HG03432 (cell line): ENCODE results near the gene TOX2.

Experiments
- ATAC-seq: cut with Tn5 transposase; IDR thresholded peaks from one replicate; pipeline ENCODE4 v1.9.1; 2021; ENCODE audit warnings: mild to moderate bottlenecking, moderate library complexity; ENCODE audit not compliant: unreplicated experiment

TOX2 gene, protein sequence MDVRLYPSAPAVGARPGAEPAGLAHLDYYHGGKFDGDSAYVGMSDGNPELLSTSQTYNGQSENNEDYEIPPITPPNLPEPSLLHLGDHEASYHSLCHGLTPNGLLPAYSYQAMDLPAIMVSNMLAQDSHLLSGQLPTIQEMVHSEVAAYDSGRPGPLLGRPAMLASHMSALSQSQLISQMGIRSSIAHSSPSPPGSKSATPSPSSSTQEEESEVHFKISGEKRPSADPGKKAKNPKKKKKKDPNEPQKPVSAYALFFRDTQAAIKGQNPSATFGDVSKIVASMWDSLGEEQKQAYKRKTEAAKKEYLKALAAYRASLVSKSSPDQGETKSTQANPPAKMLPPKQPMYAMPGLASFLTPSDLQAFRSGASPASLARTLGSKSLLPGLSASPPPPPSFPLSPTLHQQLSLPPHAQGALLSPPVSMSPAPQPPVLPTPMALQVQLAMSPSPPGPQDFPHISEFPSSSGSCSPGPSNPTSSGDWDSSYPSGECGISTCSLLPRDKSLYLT

DNA sequence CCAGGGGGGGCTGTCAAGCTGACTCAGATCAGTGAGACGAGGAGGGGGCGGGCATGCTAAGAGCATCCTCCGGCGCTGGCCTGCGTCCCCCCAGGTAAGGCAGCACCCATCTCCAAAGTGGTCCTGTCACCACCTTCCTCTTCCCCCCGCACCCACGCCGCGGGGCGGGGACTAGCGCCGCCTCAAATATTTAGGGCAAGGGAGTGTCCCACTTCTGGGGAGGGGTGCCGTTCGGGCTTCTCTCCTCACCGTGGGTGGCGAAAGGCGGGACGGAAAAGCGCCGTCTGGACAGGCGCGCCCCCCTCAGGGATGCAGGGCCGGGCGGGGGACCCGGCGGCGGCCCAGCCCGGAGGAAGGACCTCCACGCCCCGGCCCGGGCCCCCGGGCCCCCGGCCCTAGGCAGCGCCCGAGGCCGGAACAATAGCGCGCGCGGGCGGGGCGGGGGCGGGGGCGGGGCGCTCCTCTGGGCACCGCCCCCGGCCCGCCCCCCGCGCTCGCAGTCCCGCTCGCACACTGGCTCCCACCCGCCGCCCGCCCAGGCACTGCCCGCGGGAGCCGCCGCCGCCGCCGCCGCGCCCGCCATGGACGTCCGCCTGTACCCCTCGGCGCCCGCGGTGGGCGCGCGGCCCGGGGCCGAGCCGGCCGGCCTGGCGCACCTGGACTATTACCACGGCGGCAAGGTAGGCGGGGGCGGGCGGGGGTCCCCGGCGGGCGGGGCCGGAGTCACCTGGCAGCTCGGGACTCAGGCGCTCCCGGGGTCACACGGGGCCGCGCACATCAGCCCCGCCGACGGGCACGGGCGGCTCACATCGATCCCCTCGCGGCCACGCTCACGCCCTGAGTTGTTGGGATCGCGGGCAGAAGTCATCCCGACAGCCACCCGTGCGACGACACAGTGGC is at the start of gene TOX2:
Gene TOX2, plus strand, starts transcription at position 542 of the 900 bp plus-strand sequence. Its CDS starts 40 bp downstream, at position 582.
- peak; percentile 53 for ATAC-seq

DNA sequence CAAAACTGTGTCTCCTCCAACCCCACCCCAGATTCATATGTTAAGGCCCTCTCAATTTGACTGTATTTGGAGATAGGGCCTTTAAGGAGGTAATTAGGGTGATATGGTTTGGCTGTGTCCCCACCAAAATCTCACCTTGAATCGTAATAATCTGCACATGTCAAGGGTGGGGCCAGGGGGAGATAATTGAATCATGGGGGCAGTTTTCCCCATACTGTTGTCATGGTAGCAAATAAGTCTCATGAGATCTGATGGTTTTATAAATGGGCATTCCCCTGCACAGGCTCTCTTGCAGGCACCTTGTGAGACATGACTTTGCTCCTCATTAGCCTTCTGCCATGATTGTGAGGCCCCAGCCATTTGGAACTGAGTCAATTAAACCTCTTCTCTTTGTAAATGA is 46.6 kb upstream of the TOX2 start:
- ATAC-seq = no peak

DNA sequence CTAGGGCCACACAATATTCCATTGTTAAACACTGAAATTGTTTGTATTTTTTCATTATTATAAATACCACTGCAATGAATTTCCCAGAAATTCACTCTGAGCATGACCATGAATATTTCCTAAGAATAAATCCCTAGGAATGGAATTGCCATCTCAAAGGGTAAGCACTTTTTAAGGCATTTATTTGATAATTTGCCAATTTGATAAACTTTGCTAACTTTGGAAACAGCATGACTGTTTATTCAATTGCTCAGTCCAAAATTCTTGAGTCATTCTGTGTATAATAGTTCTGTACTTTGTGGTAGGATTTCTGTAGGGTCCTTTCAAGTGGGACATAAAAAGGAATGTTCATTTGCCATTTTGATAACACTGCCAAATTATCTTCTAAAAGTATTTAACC is 44.2 kb upstream of the TOX2 start:
- ATAC-seq = no peak

DNA sequence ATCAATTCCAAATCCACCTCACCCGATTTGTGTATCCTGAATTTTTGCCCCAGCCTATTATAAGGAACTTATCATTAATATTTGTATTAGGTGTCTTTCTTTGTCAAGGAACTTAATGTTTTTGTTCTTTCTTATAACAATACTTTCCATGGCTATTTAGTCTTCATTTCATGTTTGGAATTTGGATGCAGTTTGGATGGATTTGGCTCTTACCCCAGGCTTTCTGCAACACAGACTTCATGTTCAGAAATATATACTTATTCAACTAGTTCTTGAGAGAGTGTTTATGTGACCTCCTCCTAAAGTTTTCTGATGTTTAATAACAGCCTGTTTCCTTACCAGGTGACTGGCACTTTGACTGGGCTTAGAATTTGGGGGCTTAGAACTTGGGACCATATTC is 35.9 kb upstream of the TOX2 start:
- ATAC-seq = no peak

DNA sequence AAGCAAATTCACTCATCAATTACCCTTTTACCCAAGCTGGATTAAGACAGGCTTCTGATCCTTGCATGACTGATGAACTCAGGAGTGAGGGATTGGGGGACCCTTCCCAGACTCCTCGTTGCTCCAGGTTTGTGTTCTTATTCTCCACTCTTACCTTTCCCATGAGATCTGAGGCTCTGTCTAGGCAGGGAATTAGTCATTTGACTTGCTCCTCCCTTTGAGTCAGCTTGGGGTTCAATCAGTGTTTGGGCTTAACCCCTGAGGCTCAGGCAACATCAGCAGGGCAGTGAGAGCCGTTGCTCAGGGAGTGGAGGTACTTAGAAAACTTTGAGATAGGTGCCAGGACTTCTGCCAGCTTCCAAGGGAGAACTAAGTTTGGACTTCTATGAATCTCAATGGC is 20.7 kb upstream of the TOX2 start:
- ATAC-seq = no peak

DNA sequence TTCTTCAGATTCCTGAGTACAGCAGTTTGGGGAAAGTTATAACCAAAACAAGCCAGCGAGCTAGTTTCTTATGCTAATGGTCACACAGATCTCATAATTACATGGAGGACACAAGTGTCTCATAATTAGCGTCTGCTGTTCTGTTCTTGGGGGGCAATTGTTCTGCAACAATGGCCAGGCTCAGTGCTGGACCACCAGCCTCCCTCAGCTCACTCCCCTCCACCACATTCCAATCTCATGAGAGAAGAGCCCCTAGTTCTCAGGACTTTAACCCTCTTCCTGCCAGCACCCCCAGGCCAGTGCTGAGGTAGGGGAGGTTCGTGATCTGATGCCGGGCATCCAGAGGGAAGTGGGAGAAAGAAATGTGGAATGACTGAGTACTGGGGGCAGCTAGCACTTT is 20.2 kb upstream of the TOX2 start:
- ATAC-seq = no peak

DNA sequence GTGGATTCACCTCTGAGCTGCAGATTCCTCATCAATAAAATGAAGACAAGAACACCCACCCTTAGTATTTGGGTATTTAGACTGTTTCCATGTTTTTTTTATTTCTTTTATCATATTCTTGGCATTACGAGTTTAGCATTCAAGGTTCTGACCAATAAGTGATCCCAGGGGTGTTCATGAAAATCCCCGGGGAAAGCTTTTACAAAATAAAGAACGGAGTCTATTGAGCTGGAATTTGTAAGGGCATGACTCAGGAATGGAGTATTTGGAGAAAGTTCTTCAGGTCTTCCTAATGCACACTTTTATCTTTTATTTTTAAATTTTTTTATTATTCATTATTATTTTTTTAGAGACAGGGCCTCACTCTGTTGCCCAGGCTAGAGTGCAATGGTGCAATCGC is 19.4 kb upstream of the TOX2 start:
- ATAC-seq = no peak

DNA sequence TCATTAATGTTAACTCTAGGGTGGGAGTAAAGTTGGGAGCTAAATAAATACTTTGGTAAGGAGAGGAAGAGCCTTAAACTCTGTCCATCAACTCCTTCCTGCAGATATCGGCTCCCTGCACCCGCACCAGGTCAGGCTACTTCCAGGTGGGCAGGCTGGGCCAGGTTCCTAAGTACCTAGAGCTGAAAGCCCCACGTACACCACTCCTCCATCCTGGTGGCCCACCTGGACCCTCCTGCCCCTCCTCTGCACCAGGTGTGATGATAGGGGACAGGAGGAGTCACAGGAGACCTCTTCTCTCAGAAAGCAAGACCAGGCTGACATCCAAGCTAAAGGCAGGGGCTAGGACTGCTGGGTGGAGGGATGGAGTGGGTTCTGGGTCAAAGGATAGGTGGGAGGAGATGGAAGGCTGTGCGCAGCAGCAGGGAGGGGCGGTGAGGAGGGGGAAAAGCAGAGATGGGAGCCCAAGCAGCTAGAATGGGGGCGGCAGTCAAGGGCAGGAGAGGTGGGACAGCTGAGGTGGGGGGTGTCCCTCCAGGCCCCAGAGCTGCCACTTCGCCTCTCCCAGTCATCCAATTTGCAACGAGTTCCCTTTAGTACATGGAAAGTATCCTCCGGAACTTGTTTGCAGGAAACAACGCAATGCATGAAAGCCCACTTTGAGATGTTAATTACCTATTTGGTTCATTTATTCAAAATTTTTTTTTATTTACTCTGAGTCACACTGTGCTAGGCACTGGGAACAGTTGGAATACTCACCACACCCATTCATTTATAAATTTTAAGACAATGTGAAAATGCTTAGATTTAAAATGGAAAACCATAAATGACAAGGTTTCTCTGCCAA is 15.2 kb upstream of the TOX2 start:
- ATAC-seq = no peak

DNA sequence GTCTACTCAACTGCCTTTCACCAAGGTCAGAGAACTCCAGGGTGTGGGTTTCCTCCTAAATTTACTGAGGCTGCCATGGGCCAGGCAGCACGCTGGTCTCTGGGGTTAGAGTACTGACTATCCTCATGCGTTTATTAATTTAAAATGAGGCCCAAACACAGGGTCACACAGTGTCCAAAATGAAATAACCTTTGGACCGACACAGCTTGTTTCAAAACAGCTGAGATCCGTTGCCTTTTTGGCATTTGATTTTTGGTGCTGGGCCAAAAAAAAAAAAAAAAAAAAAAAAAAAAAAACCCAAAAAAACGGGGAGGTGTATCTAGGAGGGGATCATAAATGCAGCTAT is 14.6 kb upstream of the TOX2 start:
- no peak for ATAC-seq

DNA sequence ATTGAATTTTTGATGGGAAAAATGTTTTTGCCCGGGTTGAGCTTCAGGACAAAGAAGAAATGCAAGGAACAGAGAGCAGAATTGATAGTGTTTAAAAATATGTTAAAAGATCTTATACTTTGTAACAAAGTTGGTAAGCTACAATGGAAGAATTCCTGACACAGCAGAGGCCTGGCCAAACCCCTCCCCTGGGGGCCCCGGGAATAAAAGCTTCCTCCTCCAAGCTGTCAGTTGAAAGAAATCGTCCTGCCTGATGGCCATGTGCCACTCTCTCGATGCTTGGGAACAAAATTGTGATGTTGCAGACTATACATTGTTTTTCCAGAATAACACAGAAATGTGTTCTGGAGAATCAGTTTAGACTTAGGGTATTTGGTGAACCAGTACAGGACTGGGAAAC is 14.2 kb upstream of the TOX2 start:
- no peak for ATAC-seq

DNA sequence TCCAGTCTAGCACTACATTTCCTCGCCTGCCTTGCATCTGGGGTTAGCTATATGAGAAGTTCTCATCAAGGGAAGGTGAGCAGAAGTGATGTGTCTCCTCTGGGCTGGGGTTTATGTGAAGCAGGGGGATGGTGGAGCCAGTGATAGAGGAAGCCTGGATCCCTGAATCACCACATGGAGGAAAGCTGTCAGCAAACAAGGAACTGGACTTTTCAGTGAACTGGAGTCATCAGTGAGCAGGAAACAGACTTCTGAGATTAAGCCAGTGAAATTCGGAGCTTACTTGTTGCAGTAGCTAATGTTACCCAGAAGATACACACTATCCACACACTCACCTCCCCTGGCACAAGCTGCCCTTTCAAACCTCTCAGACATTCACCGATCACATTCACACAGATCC is 13.4 kb upstream of the TOX2 start:
- ATAC-seq = no peak

DNA sequence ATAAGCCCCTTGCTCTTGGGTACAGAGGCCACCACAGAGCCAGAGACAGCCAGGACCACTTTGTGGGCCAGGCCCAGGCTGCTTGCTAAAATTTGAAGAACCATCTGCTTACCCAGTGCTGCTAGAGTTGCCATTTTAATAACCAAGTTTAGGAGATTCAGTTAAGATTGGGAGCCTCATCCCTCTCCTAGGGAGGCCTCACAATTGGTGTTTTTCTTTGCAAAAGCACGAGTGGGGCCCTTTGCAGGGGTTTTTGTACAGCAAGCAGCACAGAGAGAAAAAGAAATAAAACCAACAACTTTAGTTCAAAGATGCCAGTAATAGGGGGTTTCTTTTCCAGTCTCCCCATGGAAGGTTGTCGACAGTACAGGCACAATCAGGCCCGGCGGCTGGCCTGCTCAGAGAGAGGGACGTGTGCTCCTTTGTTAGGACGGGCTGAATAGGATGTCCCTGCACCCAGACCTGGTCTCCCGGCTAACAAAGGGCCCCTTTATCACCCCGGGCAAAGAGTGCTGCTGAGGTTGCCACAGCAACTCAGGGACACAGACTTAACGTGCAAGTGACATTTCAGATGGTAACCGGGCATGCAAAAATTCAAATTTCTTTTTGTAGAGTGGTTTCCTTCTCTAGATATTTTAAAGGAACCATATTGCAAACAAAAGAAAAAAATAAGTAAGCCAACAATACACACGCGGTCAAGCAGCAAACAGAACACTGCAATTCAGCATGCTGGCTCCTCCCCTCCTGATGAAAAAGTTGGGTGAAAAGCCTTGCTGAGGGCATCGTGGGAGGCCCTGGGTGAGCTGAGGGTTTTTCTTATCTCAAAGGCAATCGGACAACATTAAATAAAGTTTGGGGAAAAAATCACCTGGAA is 10.5 kb upstream of the TOX2 start:
- ATAC-seq = no peak

DNA sequence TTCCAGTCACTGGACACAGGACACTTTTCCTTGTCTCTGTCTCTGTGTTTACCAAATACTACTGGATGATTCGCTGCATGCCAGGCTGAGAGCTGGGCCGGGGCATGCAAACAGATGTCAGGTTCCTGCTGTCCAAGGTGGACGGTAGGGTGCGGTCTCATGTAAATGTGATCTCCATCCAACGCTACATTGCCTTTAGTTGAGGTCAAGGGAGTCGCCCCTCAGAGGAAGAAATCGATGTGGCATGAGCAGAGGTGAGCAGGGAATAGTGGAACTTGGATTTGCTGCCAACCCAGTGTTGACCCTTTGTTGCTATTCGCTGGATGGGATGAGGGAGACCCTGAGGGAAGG is 9.8 kb upstream of the TOX2 start:
- ATAC-seq = no peak

DNA sequence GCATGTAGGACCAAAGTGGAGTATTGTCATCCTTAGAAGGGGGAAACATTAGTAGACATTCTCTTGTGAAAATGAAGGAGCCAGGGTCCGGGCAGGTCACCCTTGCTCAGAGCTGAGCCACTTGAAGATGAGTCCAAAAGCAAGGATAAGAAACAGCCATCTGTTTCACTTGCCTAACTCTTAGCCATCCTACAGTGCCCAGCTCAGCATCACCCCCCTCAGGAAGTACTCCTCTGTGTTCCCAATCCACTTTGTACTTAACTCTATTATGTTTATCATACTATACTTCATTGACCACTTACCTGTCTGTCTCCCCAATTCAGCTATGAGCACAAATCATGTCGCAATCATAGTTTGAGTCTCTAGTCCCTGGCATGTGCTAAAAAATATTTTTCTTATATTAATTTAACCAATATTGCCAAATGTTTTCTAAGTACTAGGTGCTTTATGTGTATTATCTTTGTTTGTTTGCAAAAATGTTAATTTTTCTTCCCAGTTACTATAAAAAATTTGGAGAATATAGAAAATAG is 8.1 kb upstream of the TOX2 start:
- no peak for ATAC-seq

DNA sequence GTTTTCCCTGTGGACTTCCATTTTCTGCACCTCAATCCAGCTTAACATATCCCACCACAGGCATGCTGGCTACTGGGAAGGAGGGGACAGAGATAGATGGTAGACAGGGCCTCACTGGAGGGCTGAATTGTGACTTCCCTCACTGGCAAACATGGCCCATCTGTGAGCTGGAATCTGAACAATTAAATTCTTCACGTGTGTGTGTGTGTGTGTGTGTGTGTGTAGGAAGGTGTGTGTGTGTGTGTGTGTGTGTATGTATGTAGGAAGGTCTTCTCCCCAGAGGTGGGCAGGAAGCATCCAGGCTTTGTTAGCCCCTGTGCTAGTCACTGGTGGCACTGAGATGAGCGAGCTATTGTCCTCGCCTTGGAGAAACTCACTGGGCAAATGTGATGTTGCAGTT is 5.4 kb upstream of the TOX2 start:
- ATAC-seq = no peak

DNA sequence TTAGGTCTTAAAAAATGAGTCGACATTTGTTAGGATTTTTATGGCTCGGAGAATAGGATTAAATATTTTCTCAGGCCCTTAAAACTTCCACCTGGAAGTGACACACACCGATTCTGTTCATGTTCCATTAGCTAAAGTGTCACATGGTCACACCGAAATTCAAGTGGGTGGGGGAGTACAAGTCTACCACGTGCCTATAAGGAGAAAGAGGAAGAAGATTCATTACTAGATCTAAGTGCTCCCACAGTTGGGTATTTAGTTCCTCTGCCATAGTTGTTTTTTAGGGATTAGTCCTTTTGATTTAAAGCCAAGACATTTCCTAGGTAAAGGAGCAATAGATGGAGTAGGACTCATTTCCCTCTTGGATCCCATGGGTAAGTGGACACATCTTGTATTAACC is 4.9 kb upstream of the TOX2 start:
- no peak for ATAC-seq

DNA sequence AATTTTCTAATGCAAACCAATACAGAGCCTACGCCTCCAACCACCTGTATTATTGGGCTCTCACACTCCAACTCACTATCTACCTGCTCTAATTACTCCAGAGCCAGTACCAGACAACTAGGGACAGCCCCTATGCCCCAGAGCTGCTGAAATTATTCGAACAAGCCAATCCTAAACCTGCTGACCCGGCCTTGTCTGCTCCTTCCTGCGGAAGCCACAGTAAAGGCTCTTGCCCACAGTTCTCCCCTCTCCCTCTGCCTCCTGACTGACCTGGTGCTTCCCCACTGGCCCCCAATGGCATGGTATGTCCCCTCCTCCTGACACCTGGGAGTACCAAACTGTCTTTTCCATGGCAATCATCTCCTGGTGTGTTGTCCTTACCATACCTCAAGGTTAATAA is 4.1 kb upstream of the TOX2 start:
- no peak for ATAC-seq

DNA sequence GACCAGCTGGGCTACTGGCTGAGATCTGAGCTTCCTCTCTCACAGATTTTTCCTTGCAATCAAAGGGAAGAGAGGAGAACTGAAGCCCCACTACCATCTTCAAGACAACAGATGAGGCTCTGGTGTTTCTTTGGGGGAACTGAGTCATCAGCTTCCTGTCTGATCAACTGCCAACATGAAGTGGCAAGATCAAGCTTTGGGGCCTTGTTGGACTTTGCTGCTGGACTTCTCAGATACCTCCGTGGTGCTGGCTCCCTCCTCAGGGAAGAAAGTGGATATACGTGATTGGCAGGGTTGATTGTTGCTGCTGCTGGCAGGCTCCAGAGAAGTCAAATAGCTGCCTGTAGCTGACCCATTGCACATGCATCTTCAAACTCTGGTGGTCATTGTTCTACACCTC is 3.6 kb upstream of the TOX2 start:
- no peak for ATAC-seq

DNA sequence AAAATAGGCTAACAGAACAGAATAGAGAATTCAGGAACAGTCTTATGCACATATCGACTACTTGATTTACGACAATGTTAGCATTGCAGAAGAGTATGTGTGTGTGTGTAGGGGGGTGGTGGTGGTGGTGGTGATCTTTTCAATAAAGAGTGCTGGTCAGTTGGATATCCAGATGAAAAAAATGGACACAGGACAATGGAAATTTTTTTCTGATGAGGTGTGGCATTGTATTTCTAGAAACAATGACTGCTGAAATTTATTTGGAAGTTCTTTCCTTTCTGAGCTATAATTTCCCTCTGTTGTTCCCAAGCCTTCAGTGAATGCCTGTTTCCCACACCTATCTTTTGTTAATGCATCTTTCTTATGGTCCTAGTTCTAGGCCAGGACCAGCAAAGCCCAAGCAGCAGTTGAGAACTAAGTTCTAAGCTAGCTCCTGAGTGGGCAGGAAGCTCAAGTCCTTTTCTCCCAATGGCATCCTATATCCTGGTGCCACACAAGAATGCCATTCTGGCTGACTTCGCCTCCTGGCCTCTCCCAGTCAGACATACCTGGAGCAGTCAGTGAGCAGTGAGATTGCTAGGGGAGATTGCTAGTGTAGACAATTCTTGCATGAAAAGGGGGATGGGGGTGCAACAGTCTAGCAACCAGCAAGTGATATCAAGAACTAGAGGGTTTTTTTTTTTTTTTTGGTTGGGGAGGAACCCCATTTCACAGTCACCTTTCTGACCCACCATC is 1.2 kb upstream of the TOX2 start:
- ATAC-seq = no peak
